Hair follicular keratinocyte (primary cell): ENCODE measurements around the gene MARF1. TPM values are rescaled to one million over a fixed set of nuclear protein-coding genes. Genes with fewer than 3 reads are reported as not detected.

Source experiments
- total RNA-seq: library from RNA; depleted of rRNA; stranded (reverse); fragments of >200 nt; gene quantifications from 2 replicates; pipeline ENCODE4 v1.2.3, GENCODE V29; 2015

The MARF1 gene
- total RNA-seq, result 5.5 and 11.2 TPM in 2 replicates

GRCh38 chr16:15643048-15643945, at the start of gene MARF1:
Gene MARF1, minus strand, starts transcription at chr16:15643154. Its CDS starts 3,921 bp downstream, at chr16:15639233.

GRCh38 chr16:15650019-15650697, 7.2 kb upstream of the MARF1 start, which contains the start of gene NDE1:
Gene NDE1, plus strand, starts transcription at chr16:15650245. Its CDS starts 14,534 bp downstream, at chr16:15664779.

Other genes with a start within 250 kb of the MARF1 start
- gene MPV17L, start 247.4 kb downstream of the MARF1 start, total RNA-seq, result 0.16 and 1.5 TPM in 2 replicates
- gene BMERB1, start 208.6 kb downstream of the MARF1 start, total RNA-seq, result 3.4 and 7.0 TPM in 2 replicates
- gene NDE1, start 7.1 kb upstream of the MARF1 start, total RNA-seq, result 67.0 and 87.6 TPM in 2 replicates
- not detected in 2 replicates for gene MYH11, start 213.9 kb upstream of the MARF1 start, total RNA-seq
- 41.5 and 42.2 TPM in 2 replicates for gene CEP20, start 245.4 kb upstream of the MARF1 start, total RNA-seq